HG03139 (cell line): ENCODE measurements around the gene AP1AR.
"Not testable (repeated sequence)": the region's sequence is repeated elsewhere in the genome, so short reads cannot be mapped to it uniquely, and the experiment has no call there.

ENCODE experiments used
- ATAC-seq: cut with Tn5 transposase; IDR thresholded peaks from one replicate; pipeline ENCODE4 v1.9.1; 2021; ENCODE audit not compliant: unreplicated experiment

The AP1AR gene

GRCh38 chr4:112309263-112309791, 77.7 kb downstream of the AP1AR start:
- not testable (repeated sequence) for ATAC-seq

GRCh38 chr4:112311516-112311915, 79.9 kb downstream of the AP1AR start:
- no peak for ATAC-seq

GRCh38 chr4:112312610-112313239, 81.1 kb downstream of the AP1AR start:
- peak; percentile 95 for ATAC-seq

GRCh38 chr4:112315446-112315845, 83.9 kb downstream of the AP1AR start:
- no peak for ATAC-seq

GRCh38 chr4:112316360-112316759, 84.8 kb downstream of the AP1AR start:
- no peak for ATAC-seq

- peak; percentile 93 for ATAC-seq
Observed at GRCh38 chr4:112318239-112319142, 86.9 kb downstream of the AP1AR start.
